Occipital lobe (tissue), 2 donors: ENCODE measurements around the gene IGF2. TPM values are rescaled to one million over a fixed set of nuclear protein-coding genes. Genes with fewer than 3 reads are reported as not detected.
"Not testable (repeated sequence)": the region's sequence is repeated elsewhere in the genome, so short reads cannot be mapped to it uniquely, and the experiment has no call there.

Experiments
- DNase-seq: peaks from one replicate; lab custom pipeline; 2025; lab: John Stamatoyannopoulos, UW
- total RNA-seq: library from RNA; depleted of rRNA; stranded (reverse); fragments of >200 nt; gene quantifications from one replicate; pipeline ENCODE4 v1.2.3, GENCODE V29; 2014

Gene IGF2
- total RNA-seq, 1 donor from 2014 or later: 25.6 TPM

- DNase-seq: not testable (repeated sequence)
Measured at GRCh38 chr11:2124736-2125484, 14.3 kb downstream of the IGF2 start.

DNA sequence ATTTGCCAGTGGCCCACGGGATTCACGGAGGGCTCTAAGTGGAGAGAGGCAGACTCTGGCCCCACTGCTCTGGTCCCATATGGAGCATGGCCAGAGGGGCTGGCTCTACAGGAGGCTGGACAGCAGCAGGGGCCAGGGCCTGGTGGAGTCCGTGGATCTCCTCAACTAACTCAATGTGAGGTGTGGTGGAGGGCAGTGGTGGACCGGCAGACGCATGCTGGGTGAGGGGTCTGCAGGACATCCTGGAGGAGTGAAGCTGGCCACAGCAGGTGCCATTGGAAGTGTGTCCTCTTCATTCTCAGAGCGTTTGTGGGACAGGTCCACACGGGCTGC, 15.6 kb downstream of the IGF2 start:
- no peak for DNase-seq

DNA sequence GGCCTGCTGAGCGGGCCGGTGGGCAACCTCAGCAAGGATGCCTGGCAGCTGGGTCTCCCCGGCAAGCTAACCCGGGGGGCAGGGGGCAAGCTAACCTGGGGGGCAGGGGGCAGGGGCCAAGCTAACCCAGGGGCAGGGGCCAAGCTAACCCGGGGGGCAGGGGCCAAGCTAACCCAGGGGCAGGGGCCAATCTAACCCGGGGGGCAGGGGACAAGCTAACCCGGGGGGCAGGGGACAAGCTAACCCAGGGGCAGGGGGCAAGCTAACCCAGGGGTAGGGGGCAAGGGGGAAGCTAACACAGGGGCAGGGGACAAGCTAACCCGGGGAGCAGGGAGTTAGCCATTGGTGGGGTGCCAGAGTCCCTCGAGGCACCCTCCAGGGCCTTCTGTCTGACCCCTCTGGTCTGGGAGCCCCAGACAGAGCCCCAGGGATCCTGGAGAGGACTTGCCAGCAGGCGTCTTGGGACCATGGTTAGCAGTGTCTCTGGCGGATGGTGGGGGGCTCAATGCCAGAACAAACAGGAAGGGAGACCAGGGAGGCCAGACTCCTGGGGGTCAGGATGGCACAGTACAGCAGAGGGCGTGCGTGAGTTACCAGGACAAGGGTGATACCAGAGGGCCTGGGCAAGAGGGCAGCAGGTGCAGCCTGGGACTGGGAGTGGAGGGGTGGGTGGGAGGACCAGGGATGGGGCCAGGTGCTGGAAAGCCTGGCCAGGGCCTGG, 16.1 kb downstream of the IGF2 start:
- DNase-seq: no peak

GRCh38 chr11:2122222-2122906, 16.8 kb downstream of the IGF2 start:
- no peak for DNase-seq

DNA sequence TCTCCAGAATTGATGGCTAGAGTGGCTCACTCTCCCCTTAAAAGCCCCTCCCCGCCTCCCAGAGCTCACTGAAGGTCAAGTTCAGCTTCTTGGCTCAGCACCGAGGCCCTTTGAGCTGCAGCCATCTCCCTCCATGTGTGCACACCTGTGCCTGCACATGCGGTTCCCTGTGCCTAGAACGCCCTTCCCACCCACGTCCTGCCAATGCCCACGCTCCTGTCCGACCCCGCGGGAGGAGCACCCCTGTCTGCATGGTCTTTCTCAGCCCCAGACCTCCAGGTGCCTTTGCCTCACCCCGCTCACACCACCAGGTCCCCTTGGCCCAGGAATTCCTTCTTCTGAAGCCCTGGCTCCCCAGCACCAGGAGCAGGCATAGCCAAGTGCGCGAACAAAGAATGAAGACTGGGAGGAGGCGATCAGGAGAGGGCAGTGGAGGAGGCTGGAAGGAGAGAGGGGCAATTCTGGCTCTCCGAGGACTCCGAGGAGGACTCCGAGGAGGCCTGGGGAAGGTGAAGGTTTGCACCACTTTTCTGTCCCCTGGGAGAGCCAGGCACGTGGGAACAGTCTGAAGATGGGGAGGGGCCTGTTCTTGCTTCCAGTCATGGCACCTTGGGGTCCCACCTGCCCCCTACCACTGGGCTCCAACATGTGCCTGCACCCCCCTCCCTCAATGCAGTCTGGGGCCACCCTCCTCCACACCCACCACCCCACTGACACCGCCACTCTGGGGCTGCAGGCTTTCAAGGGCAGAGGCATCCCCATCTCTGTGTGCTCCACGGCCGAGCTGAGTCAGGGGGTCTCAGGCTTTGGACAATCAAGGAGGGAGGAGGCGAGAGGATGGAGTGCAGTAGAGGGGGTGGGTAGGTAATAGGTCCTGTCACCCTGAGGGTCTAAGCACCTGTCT, 17.7 kb downstream of the IGF2 start:
- no peak for DNase-seq

DNA sequence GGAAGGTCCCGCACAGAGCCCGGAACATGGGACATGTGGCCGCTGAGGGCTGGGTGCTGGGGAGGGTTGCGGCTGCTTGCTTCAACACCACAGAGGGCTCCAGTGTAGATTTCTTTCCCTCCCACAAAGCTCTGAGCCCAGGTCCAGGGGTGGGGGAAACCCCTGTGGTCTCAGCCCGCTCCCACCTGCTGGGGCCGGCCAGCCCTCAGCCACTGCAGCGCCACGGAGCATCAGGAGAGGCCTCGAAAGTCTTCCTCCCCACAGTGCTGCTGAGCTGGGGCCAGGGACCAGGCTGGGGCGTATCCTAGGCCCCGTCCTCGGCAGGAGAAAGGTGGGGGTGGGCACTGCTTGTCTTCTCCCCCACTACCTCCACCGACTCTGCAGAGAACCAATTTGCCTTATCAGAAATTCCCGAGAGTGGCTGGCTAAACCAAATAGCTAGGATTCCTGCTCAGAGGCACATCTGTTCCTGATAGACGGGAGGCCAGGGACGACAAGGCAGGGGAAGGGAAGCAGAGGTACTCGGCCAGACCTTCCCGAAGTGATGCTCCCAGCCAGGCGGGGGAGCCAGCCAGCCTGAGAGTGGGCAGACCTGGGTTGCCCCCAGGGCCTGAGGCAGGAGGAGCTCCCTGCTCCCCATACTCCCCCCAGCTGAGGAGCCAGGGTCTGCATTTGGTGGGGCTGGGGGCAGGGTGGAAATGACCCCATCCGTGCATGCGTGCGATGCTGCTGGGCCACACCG, 18.7 kb downstream of the IGF2 start:
- DNase-seq: no peak

- no peak for DNase-seq
Measured at GRCh38 chr11:2118677-2119076, 20.5 kb downstream of the IGF2 start.

- no peak for DNase-seq
Measured at GRCh38 chr11:2116680-2117079, 22.5 kb downstream of the IGF2 start.

DNA sequence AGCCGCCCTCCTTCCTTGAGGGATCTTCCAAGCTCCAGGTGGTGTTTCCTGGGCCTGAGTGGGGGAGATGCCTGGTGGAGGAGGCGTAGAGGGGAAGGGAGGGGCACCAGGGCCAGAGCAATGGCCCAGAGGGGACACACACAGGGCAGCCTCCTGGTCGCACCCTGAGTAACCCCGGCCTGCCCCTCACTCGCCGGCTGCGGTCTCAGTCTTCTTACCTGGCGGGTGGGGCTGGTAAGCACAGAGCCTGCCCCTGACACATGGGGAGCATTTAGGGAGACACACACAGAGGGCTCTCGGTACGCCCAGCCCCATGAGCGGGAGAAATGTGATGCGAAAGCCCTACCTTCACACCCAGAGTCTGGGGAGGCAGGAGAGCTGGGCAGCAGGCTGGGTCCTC, 23.9 kb downstream of the IGF2 start:
- DNase-seq: no peak

GRCh38 chr11:2114430-2115241, 24.6 kb downstream of the IGF2 start:
- no peak for DNase-seq

DNA sequence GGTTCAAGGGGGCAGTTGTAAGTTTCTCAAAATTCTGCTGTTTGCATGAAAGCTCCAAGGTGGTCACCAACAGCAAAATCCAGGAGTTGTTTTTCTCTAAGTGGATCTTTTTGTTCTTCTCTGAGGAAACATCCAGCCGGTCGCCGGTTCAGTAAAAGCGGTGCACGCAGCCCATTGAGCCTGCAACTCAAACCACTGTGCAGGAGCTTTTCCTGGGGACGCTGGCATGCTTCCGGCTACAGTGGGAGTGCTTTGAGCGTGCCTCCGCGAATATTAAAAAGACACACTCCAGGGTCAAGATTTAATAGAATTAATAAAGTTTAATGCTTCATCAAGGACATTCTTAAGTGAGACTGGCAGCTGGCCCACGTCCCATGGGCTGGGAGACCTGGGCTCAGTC, 25.4 kb downstream of the IGF2 start:
- no peak for DNase-seq

- DNase-seq: no peak
Measured at GRCh38 chr11:2110521-2110920, 28.7 kb downstream of the IGF2 start.

DNA sequence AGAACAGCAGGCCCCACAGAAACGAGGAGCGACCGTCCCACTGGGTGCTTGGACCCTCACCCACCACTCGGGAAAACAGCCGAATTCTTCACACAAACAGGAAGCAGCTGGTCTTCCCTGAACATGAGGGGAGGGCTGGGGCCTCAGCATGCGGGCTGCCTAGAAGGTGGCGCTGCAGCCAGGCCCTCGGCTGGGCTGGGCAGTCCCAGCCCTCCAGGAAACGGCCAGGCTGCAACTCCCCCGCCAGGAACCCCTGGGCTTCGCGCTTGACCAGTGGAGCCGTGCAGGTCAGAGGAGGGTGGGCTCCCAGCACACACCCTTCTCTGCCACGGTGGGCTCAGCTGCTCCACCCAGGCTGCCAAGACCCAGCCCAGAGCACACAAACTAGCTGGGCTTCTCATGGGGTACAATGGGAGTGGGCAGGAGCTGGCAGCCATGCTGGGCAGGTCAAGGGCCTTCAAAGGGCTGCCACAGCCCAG, 29.6 kb downstream of the IGF2 start:
- no peak for DNase-seq

- DNase-seq: no peak
Measured at GRCh38 chr11:2108675-2109491, 30.3 kb downstream of the IGF2 start.

GRCh38 chr11:2107941-2108630, 31.1 kb downstream of the IGF2 start:
- no peak for DNase-seq

- no peak for DNase-seq
Measured at GRCh38 chr11:2107521-2107920, 31.7 kb downstream of the IGF2 start.

- DNase-seq: no peak
Measured at GRCh38 chr11:2106583-2107209, 32.5 kb downstream of the IGF2 start.

DNA sequence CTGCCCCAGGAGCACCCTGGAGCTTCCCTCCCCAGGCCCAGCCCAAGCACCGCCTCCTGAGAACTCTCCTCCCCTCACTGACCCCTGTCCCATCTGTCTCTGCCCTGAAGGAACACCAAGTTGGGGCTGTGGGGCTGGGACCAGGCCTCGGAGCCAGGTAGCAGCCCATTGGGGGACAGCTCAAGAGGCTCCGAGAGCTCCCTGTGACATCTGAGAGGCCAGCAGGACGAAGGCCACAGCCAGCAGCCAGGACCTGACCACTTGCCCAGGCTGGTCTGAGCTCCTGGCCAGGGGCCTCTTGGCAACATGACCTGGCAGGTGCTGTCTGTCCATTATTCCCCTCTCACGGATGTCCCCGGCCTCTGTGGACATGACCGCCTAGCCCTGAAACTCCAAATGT, 33.7 kb downstream of the IGF2 start:
- no peak for DNase-seq
